Measurements from ENCODE around the gene CLK4.
"Not testable (repeated sequence)": the region's sequence is repeated elsewhere in the genome, so short reads cannot be mapped to it uniquely, and the experiment has no call there.

CLK4 gene

GRCh38 chr5:178585421-178585820, 41.4 kb downstream of the CLK4 start:
- not testable (repeated sequence) for DNase-seq

- no peak for DNase-seq
Observed at GRCh38 chr5:178583279-178583678, 43.6 kb downstream of the CLK4 start.

DNA sequence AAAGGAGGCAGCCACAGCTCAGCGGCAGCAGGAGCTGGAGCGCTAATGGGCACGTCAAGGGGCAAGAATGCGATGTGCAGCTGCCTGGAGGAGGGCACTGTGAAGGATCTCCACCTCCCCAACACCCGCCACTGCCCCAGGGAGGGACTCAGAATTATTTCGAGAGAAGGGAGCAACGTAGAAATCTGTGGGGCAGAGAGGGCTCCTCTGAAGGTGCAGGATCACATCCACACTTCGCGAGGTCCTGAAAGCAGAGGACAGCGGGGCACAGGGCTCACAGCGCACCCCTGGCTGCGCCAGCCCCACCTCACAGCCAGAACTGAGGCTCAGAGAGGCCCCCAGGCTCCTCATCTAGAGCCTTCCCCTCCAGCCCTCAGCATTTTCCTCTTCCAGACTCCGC, 44.6 kb downstream of the CLK4 start:
- no peak for DNase-seq

DNA sequence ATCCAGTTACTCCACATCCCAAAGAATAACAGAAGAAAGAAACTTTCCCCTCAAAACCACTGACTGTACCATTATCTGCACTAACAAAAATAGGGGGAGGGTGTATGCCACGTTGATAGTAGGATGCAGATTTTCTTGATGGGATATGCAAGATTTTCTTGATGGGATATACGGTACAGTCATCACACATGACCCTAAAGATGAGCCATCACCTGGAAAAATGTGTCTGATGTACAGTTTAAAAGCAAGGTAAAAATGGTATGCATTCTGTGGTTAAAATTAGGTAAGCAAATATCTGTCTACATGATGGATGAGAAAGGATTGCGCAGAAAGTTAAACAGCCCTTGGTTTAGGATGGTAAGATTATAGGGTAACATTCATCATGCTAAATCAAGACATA, 45.2 kb downstream of the CLK4 start:
- no peak for DNase-seq

GRCh38 chr5:178580271-178580955, 46.4 kb downstream of the CLK4 start:
- no peak for DNase-seq

DNA sequence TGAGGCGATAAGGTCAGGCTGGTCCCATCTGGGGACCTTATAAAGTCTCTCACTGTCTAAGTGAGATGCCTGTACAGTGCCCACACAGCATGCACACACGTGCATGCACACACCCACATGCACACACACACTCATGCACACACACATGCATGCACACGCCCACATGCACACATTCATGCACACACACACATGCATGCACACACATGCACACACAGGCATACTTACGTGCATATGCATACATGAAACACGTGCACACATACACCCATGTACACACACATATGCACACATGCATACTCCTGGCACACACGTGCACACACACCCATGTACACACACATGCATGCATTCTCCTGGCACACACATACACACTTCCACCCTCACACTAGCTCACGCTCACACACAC, 48.9 kb downstream of the CLK4 start:
- DNase-seq, result no peak

DNA sequence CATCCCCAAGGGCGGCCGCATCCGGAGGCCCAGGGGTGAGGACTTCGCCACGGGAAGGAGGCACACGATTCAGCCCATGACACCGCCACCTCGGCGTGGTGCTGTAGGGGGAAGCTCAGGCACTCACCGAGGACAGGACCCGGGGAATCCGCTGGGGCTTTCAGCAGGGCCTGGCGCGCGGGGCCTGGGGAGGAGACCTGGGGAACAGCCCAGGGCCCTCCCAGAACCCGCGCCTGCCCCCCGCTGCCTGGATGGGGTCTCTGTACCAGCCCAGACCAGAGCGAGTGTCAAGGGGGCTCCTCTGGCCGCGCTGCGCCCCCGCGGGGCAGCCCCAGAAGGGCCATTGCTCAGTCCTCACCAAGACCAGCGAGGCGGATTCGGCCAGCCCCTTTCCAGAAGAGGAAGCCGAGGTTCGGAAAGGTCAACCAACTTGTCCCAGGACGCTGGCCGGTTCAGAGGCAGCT, 49.4 kb downstream of the CLK4 start:
- no peak for DNase-seq

DNA sequence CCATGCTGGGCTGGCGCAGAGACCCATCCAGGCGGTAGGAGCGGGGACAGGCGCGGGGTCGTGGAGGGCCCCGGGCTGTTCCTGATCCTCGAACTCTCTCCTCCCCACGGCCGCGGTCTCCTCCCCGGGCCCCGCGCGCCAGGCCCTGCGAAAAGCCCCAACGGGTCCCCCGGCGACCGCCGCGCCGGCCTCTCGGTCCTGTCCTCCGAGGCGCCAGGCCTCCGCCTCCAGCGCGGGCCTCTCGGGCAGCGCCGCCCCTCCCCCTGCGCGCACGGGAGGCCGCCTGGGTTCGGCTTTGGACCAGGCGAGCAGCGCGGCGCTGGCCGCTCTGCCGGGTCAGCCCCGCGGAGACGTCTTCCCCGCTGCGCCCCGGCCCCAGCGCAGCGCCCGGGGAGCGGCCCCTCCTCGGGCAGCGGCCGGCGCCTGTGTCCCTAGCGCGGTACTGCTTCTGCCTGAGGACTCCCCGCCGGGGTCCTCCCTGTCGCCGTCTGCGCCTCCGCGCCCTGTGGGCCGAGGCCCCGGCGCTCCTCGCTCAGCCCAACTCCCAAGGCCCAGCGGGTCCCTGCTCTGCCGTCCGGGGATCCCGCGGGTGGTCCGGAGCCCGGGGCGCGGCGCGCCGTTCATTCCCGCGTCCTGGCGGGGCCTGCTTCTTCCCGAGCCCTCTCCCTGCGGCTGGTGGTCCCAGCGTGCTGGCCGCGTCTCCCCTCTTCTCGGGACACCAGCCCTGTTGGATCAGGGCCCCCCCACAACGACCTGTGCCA, 50.1 kb downstream of the CLK4 start:
- no peak for DNase-seq

- no peak for DNase-seq
Observed at GRCh38 chr5:178573216-178573615, 53.6 kb downstream of the CLK4 start.

DNA sequence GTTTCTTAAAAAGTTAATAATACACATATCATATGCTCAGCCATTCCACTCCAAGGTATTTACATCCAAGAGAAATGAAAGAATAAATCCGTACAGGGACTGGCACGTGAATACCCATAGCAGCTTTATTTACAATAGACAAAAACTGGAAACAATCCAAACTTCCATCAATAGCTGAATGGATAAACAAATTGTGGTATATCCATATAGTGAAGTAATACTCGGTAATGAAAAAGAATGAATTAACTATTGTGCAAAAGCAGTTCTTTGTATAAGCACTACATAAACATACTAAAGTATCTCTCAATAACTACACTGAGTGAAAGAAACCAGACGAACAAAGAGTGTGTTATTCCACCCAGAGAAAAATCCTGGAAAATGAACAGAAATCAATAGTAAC, 54.2 kb downstream of the CLK4 start:
- no peak for DNase-seq

- no peak for DNase-seq
Observed at GRCh38 chr5:178569485-178569884, 57.4 kb downstream of the CLK4 start.

DNA sequence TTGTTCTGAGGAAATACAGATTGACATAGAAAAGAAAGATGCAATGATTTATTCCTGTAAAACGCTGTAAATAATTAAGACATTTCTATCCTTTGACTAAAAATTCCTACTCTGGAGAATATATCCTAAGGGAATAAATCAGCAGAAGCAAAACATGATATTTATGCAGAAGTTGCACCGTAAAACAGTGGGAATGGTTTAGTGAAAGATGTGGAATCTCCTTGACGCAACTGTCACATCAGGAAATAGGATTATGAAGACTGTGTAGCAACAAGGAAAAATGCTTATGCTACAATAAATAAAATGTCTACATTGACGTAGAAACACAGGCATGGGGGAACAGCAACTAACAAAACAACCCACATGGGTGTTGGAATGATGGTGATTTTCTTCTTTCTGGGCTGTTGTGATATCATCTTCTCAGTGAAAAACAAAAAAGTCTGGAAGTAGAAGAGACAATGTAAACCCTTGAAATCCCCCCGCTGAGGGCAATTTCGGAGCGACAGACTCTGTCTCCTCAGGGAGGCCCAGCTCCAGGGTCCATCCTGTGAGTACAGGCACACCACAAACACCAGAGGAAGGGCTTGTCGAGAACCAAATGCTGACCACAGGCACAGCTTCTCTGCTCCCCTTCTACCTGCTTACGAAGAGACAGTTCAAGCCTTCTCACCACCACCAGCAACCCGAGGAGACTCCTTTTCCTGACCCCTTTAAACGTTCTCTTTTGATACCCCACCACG, 61.9 kb downstream of the CLK4 start:
- DNase-seq, result no peak

DNA sequence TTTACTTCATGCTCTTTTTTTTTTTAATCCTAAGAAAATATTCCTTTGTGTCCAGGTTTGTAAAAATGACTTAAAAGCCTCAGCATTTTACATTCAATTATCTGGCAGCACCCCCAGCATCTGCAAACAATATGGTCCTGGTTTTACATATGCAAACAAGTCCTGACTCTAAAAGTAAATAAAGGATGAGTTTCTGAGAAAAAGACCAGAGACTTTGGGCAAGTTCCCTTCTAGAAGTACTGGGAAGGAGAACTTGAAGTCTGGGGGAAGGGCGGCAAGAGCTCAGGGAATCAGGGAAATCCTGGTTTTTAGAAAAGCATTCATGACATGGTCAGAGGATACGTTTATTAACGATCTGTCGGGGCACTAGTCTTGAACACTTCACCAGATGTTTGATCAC, 62.5 kb downstream of the CLK4 start:
- DNase-seq, result no peak

GRCh38 chr5:178563621-178564020, 63.2 kb downstream of the CLK4 start:
- no peak for DNase-seq

GRCh38 chr5:178561746-178562264, 65.0 kb downstream of the CLK4 start:
- DNase-seq, result no peak

DNA sequence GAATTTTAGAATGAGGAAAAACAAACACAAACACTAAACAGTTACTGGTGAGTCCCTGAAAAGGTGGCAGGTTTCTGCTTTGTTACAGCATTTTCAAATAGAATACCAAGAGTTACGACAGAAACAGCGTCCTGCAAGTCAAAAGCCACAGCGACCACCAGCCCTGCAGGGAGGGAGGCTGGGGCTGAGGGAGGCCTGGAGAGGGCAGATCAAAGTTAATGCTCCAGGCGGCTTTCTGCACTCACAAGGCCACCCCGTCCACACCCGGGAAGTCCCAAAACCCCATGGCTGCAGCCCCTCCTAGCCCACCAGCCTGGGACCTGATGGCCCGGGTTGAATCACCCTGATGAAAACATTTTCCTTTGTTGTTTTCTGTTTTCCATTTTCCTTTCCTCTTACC, 65.9 kb downstream of the CLK4 start:
- DNase-seq, result no peak

DNA sequence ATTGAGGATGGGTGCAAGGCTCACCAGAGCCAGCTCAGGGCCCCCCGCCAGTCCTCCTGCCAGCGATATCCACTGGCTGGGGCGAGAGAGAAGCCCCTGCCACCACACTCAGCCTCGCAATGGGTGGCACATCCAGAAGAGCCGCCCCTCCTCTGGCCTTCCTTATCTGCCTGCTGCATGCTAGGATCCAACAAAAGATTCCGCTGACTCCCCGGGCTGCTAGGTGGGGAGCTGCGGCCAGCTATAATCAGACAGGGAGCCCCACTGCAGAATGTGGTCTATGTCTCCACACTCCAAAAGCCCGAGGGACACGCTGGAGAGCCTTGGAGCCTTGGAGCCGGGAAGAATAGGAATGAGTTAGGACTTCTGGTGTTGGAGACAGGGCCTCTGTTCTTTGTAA, 69.4 kb downstream of the CLK4 start:
- DNase-seq, result no peak

DNA sequence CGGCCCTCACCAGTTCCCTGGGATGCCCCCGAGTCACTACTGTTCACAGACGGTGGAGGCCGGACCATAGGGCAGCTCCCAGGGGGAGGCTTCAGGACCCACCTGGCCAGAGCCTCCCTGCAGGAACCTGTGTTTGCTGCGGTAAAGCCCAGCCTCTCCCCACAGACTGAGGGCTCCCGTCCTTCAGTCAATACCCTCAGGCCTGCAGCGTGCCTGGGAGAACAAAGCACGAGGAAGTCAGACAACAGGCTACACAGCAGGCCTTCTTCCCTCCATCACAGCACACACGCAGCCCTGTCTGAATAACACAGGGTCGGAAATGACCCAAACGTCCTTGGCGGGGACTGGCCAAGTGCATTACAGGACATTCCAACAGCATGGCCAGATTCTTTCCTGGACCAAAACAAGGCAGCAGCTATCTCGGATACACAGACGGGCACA, 71.1 kb downstream of the CLK4 start:
- no peak for DNase-seq

DNA sequence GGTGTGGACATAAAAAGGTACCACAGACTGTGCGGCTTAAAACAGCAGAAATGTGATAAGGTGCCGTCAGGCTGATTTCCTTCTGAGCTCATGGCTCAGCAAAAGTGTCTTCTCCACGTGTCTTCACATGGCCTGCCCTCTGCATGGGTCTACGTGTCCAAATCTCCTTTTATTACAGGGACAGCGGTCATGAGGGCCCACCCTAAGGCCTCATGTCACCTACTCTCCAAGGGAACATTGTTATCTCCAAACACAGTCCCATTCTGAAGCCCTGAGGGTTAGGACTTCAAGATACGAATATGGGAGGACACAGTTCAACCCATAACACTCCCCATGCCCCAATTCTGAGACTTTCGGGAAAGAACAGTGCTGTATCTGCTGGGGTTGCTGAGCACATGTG, 71.8 kb downstream of the CLK4 start:
- no peak for DNase-seq

DNA sequence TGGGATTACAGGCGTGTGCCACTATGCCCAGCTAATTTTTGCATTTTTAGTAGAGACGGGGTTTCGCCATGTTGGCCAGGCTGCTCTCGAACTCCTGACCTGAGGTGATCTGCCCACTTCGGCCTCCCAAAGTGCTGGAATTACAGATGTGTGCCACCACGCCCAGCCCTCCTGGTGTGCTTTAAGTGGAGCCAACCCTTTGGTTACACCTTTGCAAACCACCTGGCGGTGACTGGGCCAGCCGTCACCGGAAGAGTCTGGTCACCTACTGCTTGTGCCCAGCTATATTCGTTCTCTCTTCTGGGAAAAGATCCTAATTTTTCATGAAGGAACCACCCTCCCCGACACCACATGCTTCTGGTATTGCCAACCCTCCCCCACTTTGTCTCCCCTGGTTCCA, 72.5 kb downstream of the CLK4 start:
- no peak for DNase-seq

GRCh38 chr5:178553517-178553916, 73.3 kb downstream of the CLK4 start:
- no peak for DNase-seq
